GM19351 (cell line): ENCODE measurements around the gene DUSP15.
A peak's percentile ranks its signal among the peaks of the same experiment; 100 is the strongest.
"Not testable (repeated sequence)": the region's sequence is repeated elsewhere in the genome, so short reads cannot be mapped to it uniquely, and the experiment has no call there.

Source experiments
- ATAC-seq: cut with Tn5 transposase; IDR thresholded peaks from one replicate; pipeline ENCODE4 v1.9.1; 2021; ENCODE audit warnings: mild to moderate bottlenecking, moderate library complexity; ENCODE audit not compliant: unreplicated experiment

Gene DUSP15

DNA sequence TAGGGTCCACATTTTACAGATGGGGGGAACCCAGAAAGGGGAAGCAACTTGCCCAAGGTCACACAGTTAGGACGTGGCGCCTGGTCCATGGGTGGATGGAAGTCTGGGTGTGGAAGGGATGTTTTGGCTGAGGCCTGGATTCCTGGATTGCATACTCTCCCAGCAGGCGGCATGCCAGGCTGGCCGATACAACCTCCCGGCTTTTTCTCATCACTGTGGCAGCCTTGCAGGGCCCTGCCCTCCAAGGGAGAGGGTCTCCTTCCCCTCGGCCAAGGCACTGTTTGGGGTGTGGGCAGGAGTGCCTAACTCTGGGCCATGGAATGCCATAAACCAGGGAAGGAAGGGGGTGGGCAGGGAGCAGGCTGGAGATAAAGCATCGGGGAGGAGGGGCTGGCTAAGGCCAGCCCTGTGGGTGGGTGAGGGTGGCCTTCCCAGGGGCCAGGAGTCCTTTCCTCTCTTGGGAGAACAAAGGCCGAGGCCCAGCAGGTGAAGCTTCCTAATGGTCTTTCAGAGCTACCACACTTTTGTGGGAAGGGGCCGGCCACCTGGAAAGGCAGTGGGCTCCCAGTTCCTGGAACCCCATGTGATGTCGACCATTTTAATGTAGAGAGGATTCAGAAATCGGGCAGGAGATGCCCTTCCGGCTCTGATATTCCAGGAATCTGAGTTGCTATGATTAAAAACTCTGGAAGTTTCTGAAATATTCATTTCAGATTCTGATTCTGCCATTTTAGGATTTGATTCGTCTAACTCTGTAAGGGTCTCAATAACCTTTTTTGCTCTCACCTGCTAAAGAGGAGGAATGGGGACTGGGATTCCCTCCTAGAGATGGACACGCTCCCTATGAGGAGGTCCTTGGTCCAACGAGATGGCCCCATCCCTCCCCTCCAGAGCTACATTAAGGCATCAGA lies 29.2 kb downstream of the DUSP15 start:
- no peak for ATAC-seq

DNA sequence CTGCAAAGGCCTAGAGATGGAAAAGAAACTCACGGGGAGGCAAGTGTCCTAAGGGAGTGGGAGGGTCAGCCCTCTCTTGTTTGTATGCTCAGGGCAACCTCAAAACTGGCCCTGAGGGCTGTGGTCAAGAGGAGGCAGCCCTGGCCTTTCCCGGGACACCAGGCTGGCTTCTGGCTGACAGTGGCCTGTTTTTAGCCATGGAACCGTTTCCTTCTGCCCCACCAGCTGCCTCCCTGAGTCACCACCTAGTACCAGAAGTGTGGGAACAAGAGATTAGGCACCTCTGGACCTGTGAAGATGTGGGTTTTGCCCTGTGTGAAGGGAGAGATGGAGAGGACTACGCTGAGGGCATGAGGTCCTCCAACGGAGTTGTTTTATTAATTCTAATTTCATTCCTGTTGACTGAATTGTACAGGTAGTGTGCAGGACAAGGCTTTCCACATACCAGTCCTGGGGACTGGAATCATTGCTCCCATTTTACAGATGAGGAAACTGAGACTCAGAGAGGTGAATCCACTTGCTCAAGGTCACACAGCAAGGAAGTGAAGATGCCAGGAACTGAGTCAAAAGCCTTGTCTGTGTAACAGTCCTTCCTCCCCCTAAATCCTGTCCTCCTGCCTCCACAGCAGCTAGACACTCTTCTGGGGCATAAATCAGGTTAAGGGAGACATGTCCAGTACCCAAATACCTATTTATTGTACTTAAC lies 30.4 kb downstream of the DUSP15 start:
- ATAC-seq = no peak

DNA sequence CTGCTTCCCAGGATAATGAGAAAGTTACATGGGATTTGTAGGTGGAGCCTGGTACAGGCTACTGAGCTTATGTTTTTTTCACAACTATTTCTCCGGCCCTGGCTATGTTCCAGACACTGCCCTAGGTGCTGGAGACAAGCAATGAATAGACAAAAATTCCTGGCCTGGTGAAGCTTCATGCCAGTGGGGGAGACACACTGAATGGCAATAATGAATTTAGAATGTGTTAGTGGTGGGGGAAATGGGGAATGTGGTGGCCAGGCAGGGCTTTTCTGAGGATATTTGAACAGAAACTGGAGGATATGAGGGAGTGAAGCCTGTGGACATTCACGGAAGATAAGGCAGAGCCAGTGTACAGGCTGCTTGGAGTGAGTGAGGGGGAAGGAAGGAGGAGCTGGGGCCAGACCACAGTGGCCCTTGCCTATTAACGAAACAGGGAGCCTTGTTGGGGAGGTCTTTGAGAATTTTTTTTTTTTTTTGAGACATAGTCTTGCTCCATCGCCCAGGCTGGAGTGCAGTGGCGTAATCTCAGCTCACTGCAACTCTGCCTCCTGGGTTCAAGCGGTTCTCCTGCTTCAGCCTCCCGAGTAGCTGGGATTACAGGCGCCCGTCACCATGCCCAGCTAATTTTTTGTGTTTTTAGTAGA lies 31.6 kb downstream of the DUSP15 start:
- ATAC-seq = no peak

- ATAC-seq = no peak
These were observed 32.4 kb downstream of the DUSP15 start for GRCh38 chr20:31837896-31838397.

- ATAC-seq = no peak
These were observed 33.3 kb downstream of the DUSP15 start for GRCh38 chr20:31836853-31837608.

DNA sequence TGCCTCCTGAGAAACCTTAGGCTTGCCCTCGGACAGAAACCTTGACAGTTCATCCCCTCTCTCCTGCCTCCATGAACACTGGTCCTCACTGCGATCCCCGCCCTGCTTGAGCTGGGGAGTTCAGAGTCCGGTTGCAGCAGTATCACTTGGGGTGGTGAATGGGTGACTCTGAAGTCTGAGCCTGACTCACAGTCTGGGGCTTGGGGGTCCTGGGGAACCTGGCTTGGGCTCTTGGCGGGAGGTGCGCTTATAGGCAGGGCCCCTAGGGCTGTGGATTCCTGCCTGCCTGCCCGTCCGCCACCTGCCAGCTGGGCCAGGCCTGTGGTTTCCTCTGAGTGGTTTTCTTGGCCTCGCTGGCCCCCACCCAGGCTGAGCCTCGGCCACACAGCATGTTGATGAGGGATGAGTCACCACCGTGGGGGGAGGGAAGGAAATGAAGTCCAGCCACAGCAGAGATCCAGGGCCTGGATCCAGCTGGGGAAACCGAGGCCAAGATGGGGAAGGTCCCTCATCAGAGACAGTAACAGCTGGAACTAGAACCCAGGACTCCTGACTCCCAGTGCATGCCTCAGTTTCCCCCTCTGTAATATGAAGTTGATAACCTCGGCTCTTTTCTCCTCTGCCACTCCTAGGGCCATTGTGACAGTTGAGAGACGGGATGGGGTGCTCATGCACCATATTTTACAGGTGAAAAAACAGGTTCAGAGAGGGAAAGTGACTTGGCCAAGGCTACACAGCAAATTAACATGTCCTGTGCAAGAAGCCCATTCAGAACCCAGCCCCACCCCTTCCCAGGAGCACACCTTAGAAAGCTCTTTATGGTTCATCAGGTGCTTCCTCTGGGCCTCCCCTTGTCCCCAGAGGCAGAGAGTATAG lies 34.1 kb downstream of the DUSP15 start:
- ATAC-seq = peak; percentile 74

DNA sequence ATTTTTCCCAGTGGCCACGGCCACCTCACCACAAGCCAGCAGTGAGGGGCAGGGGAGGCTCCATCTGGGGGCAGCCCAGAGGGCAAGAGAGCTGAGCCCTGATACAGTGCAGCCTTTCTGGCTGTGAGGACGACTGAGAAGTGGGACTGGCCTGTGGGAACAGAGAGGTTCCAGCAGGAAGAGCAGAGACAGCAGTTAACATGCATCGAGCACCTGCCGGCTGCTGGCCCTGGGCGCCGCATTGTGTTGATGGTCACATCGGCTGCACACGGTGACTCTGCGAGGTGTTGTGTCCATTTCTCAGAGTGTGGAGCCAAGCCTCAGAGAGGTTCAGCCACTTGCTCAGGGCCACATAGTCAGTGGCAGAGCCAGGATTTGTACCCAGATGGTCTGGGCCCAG lies 34.8 kb downstream of the DUSP15 start:
- ATAC-seq = no peak

GRCh38 chr20:31833931-31834521 lies 36.3 kb downstream of the DUSP15 start:
- no peak for ATAC-seq

DNA sequence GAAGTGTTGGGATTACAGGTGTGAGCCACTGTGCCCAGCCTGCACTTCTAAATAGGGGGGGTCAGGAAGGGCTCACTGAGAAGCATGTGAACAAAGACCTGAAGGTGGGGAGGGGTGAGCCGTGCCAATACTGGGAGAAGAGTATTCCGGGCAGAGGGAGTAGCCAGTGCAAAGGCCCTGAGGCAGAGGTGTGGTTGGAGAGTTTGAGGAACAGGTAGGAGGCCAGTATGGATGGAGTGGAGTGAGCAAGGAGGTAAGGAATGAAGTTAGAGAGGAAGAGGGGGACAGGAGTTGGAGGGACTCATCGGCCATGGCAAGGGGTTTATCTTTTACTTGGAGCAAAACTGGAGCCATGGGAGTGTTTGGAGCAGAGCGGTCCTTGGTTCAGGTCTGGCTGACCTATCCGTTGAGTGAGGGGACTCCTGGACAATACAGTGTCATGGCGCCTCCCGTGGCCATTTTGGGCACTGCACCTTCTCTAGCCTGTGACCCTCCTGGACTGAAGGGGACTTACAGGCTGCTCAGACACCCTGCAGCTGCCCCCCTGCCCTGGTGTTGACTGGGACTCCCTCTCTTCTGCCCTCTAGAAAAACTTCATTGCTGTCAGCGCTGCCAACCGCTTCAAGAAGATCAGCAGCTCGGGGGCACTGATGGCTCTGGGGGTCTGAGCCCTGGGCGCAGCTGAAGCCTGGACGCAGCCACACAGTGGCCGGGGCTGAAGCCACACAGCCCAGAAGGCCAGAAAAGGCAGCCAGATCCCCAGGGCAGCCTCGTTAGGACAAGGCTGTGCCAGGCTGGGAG lies 37.0 kb downstream of the DUSP15 start:
- ATAC-seq = no peak

- no peak for ATAC-seq
These were observed 38.5 kb downstream of the DUSP15 start for GRCh38 chr20:31831771-31832306.

GRCh38 chr20:31831211-31831610 lies 39.1 kb downstream of the DUSP15 start:
- ATAC-seq = no peak

GRCh38 chr20:31830406-31830981 lies 39.8 kb downstream of the DUSP15 start:
- no peak for ATAC-seq

DNA sequence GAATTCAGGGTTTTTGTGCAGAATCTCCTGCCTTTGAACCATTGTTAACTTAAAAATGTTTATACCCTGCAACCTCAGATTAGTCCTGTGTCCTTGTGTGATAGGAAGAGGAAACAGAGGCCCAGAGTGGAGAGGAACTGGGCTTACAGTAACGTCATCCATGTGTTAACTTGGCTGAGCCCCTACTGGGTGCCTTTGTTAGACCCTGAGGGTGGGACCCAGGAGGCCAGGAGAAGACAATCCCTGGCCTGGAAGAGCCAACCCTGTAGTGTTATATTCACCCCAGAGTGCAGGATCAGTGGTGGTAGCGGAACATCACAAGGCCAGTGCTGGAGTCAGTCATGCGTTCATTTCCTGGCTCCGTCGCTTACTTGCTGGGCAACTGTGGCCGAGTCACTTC lies 40.6 kb downstream of the DUSP15 start:
- no peak for ATAC-seq

- not testable (repeated sequence) for ATAC-seq
These were observed 42.3 kb downstream of the DUSP15 start for GRCh38 chr20:31828016-31828415.

GRCh38 chr20:31827059-31827458 lies 43.3 kb downstream of the DUSP15 start:
- ATAC-seq = no peak

GRCh38 chr20:31826074-31826473 lies 44.3 kb downstream of the DUSP15 start:
- no peak for ATAC-seq

GRCh38 chr20:31824554-31825313 lies 45.6 kb downstream of the DUSP15 start:
- no peak for ATAC-seq
